ENCODE data around the gene ZCCHC2.
A peak's percentile ranks its signal among the peaks of the same experiment; 100 is the strongest.

ZCCHC2 gene

GRCh38 chr18:62522504-62523254 is at the start of gene ZCCHC2:
ZCCHC2 (plus strand) TSS chr18:62523025; CDS start chr18:62523425, 400 bp downstream.
- peak; percentile 98 for DNase-seq (ENCODE audit: low spot score)

- no peak for DNase-seq (ENCODE audit: low spot score)
Measured at GRCh38 chr18:62479574-62479973, 43.3 kb upstream of the ZCCHC2 start.

GRCh38 chr18:62480927-62481326 is 41.9 kb upstream of the ZCCHC2 start:
- DNase-seq (ENCODE audit: low spot score), result no peak

GRCh38 chr18:62484941-62485340 is 37.9 kb upstream of the ZCCHC2 start:
- DNase-seq (ENCODE audit: low spot score), result no peak

- DNase-seq (ENCODE audit: low spot score), result peak; percentile 86
Measured at GRCh38 chr18:62485684-62486083, 37.1 kb upstream of the ZCCHC2 start.

GRCh38 chr18:62486290-62486964 is 36.4 kb upstream of the ZCCHC2 start:
- no peak for DNase-seq (ENCODE audit: low spot score)

GRCh38 chr18:62487161-62487560 is 35.7 kb upstream of the ZCCHC2 start:
- DNase-seq (ENCODE audit: low spot score), result no peak

GRCh38 chr18:62490967-62491695 is 31.7 kb upstream of the ZCCHC2 start:
- DNase-seq (ENCODE audit: low spot score), result no peak

- DNase-seq (ENCODE audit: low spot score), result no peak
Measured at GRCh38 chr18:62493033-62493862, 29.6 kb upstream of the ZCCHC2 start.

- no peak for DNase-seq (ENCODE audit: low spot score)
Measured at GRCh38 chr18:62494764-62495163, 28.1 kb upstream of the ZCCHC2 start.

- no peak for DNase-seq (ENCODE audit: low spot score)
Measured at GRCh38 chr18:62496262-62496661, 26.6 kb upstream of the ZCCHC2 start.

- no peak for DNase-seq (ENCODE audit: low spot score)
Measured at GRCh38 chr18:62497190-62497772, 25.5 kb upstream of the ZCCHC2 start.

- DNase-seq (ENCODE audit: low spot score), result no peak
Measured at GRCh38 chr18:62498616-62499262, 24.1 kb upstream of the ZCCHC2 start.

GRCh38 chr18:62499263-62499650 is 23.6 kb upstream of the ZCCHC2 start:
- no peak for DNase-seq (ENCODE audit: low spot score)

GRCh38 chr18:62500174-62500573 is 22.7 kb upstream of the ZCCHC2 start:
- DNase-seq (ENCODE audit: low spot score), result no peak

- no peak for DNase-seq (ENCODE audit: low spot score)
Measured at GRCh38 chr18:62500966-62501591, 21.7 kb upstream of the ZCCHC2 start.

- DNase-seq (ENCODE audit: low spot score), result no peak
Measured at GRCh38 chr18:62505669-62506494, 16.9 kb upstream of the ZCCHC2 start.

GRCh38 chr18:62506495-62507143 is 16.2 kb upstream of the ZCCHC2 start:
- DNase-seq (ENCODE audit: low spot score), result no peak

GRCh38 chr18:62509779-62510178 is 13.0 kb upstream of the ZCCHC2 start:
- no peak for DNase-seq (ENCODE audit: low spot score)

All from AG20443 (cell line).